Kidney tubule cell (primary cell): ENCODE results near the gene FGF3.

Experiments used
- DNase-seq: peaks from one replicate; pipeline ENCODE4 v3.0.0-alpha.2; 2018; ENCODE audit warnings: low spot score

FGF3 gene

DNA sequence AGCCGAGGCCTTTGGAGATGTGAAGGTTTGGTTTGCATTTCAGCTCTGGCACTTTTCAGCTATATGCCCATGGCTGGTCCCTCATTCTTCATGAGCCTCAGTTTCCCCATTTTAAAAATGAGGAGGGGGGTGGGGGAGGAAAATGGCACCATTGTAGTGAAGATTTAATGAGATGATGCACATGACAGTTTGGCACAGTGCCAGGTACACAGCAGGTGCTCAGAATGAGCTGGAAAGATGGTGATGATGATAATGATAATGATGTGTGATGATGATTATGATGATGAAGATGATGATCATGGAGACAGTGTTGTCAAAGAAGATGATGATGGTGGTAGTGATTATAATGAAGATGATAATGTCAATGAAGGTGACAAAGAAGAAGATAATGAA lies 24.3 kb upstream of the FGF3 start:
- DNase-seq, result no peak

DNA sequence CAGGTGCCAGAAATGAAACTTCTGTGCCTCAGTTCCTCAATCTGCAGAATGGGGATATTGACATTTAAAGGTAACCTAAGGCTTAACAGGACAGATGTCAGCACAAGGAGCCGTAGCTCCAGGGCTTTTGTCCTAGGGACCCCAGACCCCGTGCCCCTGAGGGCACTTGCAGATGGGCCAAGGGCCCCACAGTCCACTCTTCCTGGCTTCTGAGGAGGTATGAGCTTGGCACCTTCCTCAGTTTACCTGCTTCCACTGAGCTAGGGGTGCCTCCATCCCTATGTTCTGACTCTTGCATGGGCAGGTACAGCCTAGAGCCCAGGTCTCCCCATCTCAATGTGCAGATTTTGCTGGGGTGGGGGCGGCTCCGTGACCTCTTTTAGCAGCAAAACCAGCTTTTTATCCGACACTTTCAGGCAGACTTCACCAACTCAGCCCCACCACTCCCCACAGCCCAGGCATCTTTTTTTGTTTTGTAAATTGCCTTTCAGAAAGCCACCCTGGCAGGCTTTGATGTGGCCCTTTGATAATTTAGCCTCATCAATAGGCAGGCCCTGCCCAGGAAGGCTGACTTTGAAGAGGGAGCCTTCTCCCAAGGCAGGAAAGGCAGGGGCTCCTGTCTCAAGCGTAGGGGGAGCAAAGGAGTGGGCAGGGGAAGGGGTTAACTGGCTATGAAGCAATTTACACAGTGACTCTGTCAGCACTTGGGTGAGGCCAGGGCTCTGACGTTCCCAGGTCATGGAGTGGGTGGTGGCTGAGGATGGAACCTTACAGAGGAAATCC lies 23.7 kb upstream of the FGF3 start:
- DNase-seq, result no peak

DNA sequence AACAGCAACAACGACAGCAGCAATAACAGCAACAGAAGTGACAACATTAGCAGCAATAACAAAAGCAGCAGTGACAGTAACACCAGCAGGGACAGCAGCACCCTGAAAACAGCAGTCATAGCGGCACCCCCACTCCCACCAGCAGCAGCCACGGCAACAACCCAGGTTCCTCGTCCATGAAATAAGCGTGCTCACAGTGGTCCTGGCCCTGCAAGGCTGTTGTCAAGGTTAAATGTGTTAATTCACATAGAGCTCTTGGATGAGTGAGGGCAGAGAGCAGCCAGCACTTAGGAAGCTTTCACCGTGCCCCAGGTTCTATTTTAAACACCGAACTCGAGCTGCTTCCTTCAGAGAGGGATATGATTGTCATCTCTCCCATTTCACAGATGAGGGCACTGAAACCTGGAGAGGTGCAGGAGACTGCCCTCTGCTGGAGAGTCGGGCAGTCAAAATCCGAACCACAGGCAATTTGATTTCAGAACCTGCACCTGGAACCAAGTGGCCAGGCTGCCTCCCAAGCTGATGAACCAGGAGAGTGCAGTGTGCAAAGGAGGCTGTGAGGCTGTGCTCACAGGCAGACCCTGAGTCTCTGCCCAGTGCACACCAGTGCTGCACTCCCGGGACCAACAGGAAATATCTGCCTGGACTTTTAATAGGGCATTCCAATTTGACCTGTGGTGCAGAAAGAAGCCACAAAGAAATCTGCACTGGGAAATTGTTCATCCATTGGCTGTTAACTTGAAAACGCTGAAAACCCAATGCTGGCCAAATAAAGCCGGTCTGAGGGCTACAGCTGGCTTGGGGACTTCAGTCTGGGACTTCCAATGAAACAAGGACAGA lies 22.9 kb upstream of the FGF3 start:
- peak; percentile 22 for DNase-seq

DNA sequence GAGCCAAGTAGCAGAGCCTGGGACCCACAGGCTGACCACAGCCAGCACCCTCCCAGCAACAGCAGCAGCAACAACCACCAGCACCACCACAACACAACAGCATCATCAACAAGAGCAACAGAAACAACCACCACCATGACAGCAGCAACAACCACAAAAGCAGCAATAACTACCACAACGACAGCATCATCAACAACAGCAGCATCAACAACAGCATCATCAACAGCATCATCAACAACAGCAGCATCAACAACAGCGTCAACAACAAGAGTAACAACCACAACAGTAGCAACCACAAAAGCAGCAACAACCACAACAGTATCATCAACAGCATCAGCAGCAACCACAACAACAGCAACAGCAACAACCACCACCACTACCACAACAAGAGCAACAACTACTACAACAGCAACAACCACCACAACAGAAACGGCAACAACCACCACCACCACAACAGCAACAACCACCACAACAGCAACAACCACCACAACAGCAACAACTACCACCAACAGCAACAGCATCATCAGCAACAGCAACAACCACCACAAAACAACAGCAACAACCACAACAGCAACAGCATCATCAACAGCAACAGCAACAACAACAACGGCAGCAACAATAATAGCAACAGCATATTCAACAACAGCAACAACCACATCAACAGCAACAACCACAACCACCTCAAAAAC lies 22.1 kb upstream of the FGF3 start:
- DNase-seq, result no peak

DNA sequence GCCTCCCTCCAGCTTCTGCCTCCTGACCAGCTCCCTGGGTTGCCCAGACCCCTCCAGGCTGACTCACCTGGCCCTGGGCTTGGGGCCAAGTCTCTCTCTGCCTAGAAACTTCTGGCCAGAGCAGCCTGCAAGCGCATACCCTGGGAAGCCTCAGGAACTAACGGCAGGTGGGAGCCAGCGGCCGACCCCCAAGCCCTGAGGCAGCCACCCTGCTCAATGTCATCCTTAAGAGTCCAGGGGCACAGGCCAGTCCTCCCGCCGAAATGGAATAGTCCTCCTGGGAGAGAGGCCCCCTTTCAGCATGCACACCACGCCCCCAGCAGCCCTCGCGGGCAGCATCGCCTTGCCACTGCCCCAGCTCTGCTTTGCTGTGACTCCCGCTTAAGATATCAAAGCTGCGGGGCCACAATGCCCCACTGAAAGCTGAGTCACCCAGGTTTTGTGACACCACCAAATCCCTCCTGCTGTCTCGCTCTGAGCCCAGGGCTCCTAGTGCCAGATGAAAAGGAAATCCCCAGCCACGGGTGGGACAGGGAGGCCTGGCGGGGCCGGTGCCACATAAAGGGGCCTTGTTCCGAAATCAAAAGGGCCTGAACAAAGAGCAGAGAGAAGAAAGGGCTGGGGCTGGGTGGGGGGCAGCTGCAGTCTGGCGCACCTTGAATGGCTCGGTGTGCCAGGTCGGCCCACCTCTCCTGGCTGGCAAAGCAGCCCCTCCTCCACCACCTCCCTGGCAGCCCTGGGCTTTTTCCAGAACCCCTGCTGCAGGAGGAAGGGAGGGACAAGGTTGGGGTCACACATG lies 21.4 kb upstream of the FGF3 start:
- DNase-seq, result peak; percentile 65

DNA sequence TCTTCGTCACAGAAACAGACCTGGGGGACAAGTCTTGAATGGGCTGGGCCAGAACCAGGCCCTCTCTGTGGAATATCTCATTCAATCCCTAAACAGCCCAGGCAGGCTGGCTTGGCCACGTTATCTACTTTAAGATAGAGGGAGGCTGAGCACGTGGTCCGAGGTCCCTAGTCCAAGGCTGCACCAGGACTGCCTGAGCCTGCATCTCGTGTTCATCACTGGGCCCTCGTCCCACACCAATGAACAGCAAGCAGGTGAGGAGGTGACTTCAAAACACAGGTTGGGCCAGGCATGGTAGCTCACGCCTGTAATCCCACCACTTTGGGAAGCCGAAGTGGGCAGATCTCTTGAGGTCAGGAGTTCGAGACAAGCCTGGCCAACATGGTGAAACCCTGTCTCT lies 20.3 kb upstream of the FGF3 start:
- no peak for DNase-seq

DNA sequence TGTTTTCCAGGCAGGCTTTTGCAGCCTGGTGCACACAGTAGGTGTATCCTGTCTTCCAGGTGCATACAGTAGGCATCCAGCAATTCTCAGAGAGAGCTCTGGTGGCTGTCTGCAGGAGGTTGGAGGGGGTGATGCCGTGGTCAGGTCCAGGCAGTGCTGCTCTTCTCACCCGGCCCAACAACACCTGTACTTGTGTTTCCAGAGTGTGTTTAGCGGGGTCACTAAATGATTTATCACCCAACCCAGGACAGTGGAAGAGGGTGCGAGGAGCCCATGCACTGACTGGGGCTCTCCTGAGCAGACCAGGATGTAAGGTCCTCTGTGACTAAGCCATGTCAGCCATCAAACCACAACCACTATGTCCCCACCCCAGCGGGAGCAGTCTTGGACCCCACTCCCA lies 18.6 kb upstream of the FGF3 start:
- DNase-seq, result no peak

DNA sequence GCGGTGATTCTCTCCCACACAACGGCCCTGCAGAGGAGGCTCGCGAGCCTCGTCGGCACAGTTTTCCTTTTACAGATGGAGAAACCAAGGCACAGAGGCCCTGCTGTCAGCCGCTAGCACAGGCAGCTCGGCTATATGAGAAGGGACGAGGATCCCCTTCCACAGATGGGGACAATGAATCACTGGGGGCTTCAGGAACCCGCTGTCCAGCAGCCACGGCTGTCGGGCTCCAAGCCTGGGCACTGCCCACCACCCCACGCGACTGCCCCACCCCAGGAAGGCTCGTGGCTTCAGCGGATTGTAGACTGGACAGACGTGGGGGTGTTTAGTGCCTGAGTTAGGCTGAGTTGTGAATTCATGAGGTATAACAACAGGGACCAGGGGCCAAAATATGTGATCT lies 17.2 kb upstream of the FGF3 start:
- DNase-seq, result no peak

DNA sequence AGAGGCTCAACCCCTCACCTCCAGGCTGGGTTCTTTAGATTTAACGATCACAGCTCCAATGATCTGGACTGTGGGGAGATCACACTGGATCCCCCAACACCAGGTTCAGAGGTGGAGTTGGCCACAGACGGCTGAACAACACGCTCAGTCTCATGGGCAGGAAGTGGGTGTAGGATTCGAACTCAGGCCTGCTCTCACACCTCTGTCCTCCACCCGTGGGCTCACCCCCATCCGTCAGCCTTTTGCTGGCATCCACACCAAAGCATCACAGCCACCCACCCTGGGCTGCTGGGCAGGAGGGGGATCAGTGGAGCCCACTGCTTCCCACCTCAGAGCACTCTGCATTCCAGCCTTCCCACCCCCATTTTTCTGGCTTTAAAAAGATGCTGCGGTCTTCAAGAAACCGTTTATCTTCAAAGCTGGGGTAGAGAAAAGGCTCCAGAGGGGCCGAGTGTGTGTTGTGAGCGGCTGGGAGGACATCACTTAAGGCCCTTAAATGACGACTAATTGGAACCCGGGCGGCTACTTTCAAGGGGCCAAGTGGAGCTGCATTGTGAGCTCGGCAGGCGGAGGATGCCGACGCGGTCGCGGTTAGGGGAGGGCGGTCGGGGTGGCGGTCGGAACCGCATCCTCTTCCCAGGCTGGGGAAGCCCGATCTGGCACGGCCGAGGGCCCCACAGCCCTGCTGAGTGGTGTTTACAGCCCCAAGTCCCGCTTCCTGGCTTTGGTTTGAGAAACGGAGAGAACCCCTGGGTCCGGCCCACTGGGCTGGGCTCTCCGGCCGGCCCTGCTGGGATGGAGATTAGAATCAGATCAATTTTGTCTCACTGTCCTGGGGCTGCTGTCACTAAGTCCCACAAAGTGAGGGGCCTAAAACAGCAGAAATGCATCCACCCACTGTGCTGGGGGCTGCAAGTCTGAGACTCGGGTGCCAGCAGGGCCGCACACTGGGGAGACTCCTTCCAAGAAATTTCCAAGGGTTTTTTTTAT lies 15.9 kb upstream of the FGF3 start:
- no peak for DNase-seq

DNA sequence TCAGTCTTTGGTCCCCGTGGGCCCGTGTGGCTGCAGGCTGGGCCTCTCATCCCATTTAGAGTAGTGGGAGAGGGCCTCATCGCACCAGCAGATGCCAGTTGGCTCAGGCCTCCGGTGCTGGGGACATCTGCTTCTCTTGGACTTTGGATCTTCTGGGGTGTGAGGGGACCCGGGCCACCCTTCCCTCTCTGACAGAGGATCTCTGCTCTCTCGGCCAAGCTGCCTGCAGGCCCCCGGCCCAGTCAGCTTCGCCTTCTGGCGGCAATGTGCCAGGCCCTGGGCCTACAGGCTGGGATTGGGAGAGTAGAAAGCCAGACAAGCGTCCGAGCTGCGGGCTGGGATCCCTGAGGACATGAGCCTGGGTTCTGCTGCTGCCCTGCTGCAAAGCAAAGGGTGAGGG lies 15.0 kb upstream of the FGF3 start:
- DNase-seq, result no peak

DNA sequence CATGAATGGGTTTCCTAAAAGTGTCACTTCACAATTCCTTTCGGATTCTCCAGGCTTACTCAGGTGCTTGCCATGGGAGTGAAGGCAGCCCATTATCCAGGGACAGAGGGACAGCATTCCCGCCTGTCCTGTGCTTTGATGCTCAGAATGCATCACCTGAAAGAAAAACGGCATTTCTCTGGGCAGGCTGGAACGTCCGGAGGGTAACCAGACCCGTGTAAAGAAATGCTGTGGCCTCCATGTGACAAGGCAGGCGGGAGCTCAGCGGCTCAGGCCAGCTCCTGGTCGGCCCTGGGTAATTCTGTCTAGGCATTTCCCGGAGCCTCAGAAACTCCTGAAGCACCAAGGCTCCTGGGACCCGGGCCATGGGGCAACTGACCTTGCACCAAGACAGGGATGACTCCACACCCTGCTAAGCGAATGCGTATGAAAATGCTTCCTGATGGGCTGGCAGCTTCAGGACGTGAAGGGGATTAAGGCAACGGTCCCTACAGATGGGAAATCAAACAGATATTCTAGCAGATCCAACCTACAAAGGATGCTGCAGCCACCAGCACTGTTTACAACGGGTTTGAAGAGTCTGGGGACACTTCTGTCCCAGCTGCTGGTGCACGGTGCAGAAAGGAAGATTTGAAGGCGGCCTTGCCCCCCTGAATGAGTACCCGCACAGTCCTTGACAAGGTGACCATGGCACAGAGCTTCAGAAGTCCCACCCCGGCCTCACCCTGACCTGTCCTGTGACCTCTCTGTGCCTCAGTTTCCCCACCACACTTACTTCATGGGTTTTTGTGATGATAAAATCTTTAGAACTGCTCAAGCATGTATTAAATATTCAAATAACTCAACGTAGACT lies 13.6 kb upstream of the FGF3 start:
- DNase-seq, result no peak

DNA sequence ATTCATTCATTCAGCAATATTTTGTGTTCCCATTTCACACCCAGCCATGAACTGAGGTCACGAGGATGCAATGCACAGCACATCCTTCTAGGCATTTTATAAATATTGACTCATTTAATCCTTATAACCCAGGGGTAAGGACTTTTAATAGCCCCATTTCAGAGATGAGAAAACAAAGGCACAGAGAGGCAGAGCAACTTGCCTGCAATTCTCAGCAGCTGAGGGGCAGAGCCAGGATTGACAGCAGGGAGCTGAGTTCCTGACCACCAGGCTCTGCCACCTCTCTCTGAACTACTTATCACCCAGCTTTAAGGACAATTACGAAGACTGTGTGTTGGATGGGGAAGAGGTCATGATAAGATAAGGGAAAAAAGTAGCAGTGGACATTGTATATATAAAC lies 12.8 kb upstream of the FGF3 start:
- no peak for DNase-seq

DNA sequence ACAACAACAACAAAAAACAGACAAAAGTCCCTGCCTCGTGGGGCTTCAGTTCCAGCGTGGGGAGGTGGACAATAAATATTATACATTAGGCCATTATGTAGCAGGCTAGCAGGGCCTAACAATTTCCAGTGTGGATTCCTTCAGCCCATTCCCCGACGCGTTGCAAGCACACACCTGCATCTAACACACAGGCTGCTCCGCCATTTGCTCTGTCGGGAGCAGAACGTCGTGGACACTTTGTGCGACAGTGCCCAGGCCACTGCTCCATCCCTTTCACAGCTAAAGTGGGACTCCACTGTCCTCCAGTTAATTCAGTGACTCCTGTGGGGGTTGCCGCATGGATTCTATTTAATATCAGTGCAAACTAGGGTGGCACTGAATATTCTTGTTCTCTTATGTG lies 10.9 kb upstream of the FGF3 start:
- DNase-seq, result no peak

DNA sequence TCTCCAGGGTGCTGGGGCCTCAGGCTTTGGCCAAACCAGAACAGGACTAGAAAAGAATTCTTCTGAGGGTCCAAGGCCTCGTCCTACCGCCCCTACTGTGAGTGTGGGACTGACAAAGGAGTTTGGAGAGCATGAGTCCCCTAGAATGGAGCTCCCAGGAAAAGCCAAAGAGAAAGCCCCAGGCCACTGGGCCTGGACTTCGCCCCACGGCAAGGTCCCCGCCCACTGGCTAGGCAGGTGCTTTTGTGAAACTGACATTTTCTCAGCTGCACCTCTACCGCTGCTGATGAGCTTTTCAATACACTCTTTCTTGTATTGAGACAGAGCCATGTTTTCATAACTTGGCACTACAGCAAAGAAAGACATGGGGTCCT lies 9.7 kb upstream of the FGF3 start:
- DNase-seq, result no peak

DNA sequence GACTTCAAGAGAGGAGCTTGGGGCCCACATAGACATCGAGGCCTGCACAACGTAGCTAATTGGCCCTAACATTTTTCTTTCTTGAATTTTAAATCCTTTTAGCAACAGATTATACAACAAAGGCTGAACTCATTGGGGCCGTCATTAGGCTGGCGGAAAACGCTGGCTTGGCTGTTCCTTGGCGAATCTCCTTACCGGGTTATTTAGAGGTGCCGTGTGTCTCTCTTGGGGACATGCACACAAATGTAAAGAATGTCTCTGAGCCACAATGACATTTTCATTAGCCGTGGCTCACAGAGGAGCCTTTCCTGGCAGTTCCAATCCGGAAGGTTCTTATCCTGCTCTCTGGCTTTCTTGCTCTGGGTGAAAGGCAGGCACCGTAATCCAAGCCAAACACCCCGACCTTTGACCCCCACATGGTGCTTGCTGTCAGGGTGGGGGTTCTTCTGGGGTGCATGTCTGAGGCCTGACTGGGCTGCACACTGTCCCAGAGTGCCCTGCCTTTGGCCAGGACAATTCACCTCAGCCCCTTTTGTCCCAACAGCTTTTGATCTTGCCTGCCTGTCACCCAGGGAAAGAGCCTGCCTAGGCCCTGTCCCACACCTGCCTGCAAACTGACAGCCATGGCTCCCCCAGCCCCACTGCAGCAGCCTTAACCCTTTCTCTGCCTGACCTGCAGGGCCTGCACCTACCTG lies 9.2 kb upstream of the FGF3 start:
- DNase-seq, result no peak

DNA sequence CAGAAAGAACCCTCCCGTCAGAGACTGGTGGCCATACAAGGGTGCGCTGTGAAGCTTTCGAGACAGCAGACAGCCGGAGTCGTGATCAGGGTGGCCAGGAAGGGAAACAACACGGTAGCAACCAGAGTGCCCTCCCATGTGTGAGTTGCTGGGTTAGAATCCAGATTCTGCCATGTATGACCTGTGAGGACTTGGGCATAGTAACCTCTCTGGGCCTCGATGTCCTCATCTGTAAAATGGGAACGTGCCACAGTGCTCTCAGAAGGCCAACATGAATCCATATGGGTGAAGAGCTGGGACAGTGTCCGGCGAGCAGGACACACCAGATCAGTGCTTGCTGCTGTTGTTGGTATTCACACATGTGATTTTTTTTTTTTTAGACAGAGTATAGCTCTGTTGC lies 7.6 kb upstream of the FGF3 start:
- no peak for DNase-seq

DNA sequence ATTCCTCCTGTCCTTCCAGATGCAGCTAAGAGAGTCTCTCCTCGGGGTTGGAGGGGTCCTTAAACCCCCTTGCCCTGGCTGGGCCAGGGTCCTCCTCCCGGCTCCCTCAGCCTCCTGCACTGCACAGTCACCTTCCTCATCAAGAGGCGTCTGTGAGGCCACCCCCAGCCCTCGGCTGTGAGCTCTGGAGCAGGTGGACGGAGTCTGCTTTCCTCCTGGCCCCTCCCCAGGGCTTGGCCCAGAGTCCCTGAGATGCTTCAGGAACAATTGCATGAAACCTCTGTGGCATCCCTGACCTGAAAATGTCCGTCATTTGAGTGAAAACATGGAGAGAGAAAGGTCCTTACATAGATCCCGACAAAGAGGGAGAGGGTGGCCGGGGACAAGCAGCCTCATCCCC lies 6.7 kb upstream of the FGF3 start:
- no peak for DNase-seq

DNA sequence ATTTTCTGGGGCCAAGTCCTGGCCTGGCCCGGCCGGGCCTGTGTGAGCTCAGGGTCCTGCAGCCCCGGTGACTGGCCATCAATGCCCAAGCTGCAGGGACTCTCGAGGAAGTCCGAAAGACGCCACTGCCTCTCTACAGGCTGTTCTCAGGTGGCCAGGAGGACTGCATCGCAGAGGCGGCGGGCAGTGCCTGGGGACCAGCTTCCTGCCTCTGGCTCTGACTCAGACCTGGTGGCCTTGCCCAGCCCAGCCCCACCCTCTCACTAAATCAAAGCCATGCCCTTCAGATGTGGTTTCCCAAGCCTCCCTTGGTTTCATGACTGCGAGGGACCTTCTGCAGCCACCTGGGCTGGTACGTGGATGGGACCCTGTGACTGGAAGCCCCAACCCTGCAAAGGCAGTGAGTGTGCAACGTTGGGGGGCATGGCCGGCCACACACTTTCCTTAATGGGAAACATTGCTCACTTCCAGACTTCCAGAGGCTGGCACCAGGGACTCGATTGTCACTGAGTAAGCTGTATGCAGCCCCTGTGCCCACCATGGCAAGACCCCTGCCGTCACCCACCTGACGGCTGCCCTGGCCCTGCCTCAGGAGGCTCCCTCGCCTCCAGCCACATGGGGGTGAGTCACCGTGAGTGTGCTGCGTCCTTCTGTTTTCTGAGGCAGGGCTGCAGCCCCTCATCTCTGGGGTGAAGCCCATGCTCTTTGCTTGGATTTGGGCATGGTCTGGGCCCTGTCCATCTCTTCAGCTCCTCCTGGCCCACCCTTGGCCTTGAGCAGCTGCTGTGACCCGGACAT lies 6.0 kb upstream of the FGF3 start:
- DNase-seq, result peak; percentile 14
